AG04450 (cell line): Measurements from ENCODE around the gene TCF21. TPM values are rescaled to one million over a fixed set of nuclear protein-coding genes. Genes with fewer than 3 reads are reported as not detected.
"Not testable (repeated sequence)": the region's sequence is repeated elsewhere in the genome, so short reads cannot be mapped to it uniquely, and the experiment has no call there.

Source experiments
- CTCF ChIA-PET: fragments of 300-600, 350-600 bp; formaldehyde crosslinking; extraction: SDS; loops from one replicate; lab custom pipeline; 2022; ENCODE audit warnings: antibody characterized with exemption, inconsistent platforms; lab: Charles Lee
- POLR2A ChIA-PET: fragments of 350-600 bp; formaldehyde crosslinking; extraction: SDS; loops from one replicate; lab custom pipeline; 2021; ENCODE audit warnings: antibody characterized with exemption, inconsistent platforms; lab: Yijun Ruan, JAX
- DNase-seq: peaks from one replicate; pipeline ENCODE4 v3.0.0-alpha.2; 2011; ENCODE audit warnings: low read depth, low spot score
- H3K27ac ChIP-seq: one replicate; pipeline ENCODE4 v1.5.1; 2012; ENCODE audit warnings: low read depth, low read length, control low read depth
- H3K27me3 ChIP-seq: one replicate; pipeline ENCODE4 v1.6.0; 2012; ENCODE audit warnings: low read length; ENCODE audit not compliant: control insufficient read depth, insufficient read depth
- H3K4me3 ChIP-seq: 2 replicates; pipeline ENCODE4 v1.5.1; 2011; ENCODE audit warnings: mild to moderate bottlenecking, low read depth, low read length, control low read depth
- H3K9me3 ChIP-seq: 2 replicates; pipeline ENCODE4 v1.5.1; 2012; ENCODE audit warnings: low read length; ENCODE audit not compliant: control insufficient read depth, insufficient read depth
- polyA plus RNA-seq: library from polyadenylated mRNA; depleted of rRNA; stranded (reverse); fragments of >200 nt; gene quantifications from 2 replicates; pipeline ENCODE4 v1.2.3, GENCODE V29; 2011
- TF ChIP-seq, protein P1 (sequence below): IDR thresholded peaks from 2 replicates; pipeline ENCODE4 v1.5.1; 2011; ENCODE audit warnings: low read depth, low read length, control low read depth, inconsistent platforms

TCF21 gene
- polyA plus RNA-seq, 1 experiment = 30.7 TPM

DNA sequence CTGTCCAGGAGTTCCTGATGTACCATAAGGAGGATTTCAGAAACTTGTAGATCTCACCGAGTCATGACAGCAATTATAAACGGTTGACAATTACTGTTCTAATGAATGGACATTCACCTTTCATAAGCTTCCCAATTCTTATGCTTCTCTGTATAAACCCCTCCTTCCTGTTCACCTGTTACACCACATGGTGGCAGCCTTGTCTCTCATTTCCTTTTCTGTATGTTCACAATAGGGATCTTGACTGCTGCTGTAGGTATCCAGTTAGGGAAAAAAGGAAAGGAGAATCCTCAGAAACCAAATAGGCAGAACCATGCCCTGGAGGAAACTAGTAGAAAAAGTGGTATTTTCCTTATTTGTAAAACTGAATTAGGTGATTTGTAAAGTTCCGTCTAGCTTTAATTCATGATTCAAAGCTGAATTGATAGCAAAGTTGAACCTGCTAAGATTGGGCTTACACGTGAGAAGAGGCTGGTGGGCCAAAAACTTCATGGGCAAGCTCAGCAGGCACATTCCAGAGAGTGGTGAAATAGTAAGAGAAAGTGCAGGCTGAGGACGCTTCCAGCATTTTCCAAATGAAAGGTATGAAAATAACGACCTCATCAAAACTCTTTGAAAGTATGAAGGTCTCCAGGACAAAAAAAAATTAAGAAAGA is 35.2 kb downstream of the TCF21 start:
- POLR2A ChIA-PET = interaction anchor here (1.2 kb wide), 1 partner anchor 173 kb away, joined by 7 read pairs; no protein-coding TSS in a partner anchor
- Histone ChIP-seq H3K27ac (no peak overlapping the region), H3K4me3 (no peak overlapping the region), H3K27me3 (no peaks in the 10 kb centered on the region), H3K9me3 (no peaks in the 10 kb centered on the region)
- TF ChIP-seq, protein P1, sequence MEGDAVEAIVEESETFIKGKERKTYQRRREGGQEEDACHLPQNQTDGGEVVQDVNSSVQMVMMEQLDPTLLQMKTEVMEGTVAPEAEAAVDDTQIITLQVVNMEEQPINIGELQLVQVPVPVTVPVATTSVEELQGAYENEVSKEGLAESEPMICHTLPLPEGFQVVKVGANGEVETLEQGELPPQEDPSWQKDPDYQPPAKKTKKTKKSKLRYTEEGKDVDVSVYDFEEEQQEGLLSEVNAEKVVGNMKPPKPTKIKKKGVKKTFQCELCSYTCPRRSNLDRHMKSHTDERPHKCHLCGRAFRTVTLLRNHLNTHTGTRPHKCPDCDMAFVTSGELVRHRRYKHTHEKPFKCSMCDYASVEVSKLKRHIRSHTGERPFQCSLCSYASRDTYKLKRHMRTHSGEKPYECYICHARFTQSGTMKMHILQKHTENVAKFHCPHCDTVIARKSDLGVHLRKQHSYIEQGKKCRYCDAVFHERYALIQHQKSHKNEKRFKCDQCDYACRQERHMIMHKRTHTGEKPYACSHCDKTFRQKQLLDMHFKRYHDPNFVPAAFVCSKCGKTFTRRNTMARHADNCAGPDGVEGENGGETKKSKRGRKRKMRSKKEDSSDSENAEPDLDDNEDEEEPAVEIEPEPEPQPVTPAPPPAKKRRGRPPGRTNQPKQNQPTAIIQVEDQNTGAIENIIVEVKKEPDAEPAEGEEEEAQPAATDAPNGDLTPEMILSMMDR = peak; percentile 88
- peak; percentile 59 for DNase-seq
- CTCF ChIA-PET = interaction anchor here (0.5 to 12.5 kb wide), 57 partner anchors 9 to 1098 kb away, joined by 3 to 744 read pairs (median 4); no protein-coding TSS in a partner anchor

DNA sequence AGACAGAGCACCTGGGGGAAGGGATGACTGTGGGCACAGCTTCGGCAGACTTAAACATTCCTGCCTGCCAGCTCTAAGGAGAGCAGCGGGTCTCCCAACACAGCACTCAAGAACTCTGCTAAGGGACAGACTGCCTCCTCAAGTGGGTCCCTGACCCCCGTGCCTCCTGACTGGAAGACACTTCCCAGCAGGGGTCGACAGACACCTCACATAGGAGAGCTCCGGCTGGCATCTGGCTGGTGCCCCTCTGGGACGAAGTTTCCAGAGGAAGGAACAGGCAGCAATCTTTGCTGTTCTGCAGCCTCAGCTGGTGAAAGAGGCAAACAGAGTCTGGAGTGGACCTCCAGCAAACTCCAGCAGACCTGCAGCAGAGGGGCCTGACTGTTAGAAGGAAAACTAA is 42.3 kb downstream of the TCF21 start:
- DNase-seq, POLR2A ChIA-PET, H3K9me3 ChIP-seq, H3K27me3 ChIP-seq, H3K27ac ChIP-seq, H3K4me3 ChIP-seq: not testable (repeated sequence)
- CTCF ChIA-PET = interaction anchor here (1.0 to 12.5 kb wide), 4 partner anchors 13 to 168 kb away, joined by 3 to 744 read pairs (median 5); no protein-coding TSS in a partner anchor

DNA sequence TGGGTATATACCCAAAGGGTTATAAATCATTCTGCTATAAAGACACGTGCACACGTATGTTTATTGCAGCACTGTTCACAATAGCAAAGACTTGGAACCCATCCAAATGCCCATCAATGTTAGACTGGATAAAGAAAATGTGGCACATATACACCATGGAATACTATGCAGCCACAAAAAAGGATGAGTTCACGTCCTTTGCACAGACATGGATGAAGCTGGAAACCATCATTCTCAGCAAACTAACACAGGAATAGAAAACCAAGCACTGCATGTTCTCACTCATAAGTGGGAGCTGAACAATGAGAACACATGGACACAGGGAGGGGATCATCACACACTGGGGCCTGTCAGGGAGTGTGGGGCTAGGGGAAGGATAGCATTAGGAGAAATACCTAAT is 47.4 kb downstream of the TCF21 start:
- POLR2A ChIA-PET, DNase-seq, H3K9me3 ChIP-seq, H3K27me3 ChIP-seq, H3K4me3 ChIP-seq, H3K27ac ChIP-seq: not testable (repeated sequence)
- CTCF ChIA-PET = interaction anchor here (0.6 to 2.8 kb wide), 3 partner anchors 37 to 160 kb away, joined by 3 to 11 read pairs (median 5); no protein-coding TSS in a partner anchor

DNA sequence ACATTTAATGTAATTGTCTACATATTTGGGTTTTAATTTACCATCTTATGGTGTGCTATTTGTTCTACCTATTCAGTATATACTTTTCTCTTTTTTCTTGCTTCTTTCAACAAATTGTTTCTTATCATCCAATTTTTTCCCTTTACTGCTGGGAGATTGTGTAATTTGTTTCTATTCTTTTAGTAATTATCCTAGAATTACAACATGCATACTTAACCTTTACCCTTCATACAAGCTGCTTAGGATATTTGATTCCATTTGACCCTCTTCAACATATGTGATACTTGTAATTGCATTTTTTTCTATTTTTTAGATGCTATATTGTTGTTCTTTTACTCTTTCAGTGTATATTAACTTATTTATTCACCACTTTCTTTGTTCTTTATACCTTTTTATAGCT is 49.0 kb downstream of the TCF21 start:
- Histone ChIP-seq H3K9me3 (no peaks in the 10 kb centered on the region), H3K27ac (no peak overlapping the region), H3K27me3 (no peaks in the 10 kb centered on the region), H3K4me3 (no peak overlapping the region)
- DNase-seq = no peak
- CTCF ChIA-PET = interaction anchor here (0.7 to 2.8 kb wide), 6 partner anchors 13 to 159 kb away, joined by 4 to 12 read pairs (median 6); no protein-coding TSS in a partner anchor
- POLR2A ChIA-PET = interaction anchor here (0.6 kb wide), 1 partner anchor 174 kb away, joined by 3 read pairs; no protein-coding TSS in a partner anchor
- TF ChIP-seq, protein P1 = no peak

DNA sequence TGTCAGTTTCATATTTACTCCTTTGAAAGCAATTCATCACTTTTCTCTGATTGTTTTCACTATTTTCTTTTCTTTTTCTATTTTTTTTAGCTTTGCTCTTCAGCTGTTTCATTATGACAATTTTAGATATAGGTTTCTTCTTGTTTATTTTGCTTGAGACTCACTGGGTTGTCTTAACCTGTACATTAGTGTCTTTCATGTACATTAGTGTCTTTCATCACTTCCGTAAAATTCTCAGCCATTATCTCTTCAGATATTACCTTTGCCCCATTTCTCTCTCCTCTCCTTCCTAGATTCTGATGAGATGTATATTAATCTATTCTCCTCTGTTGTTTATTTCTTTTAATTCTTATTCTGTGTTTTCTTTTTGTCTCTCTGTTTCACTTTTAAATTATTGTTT is 49.6 kb downstream of the TCF21 start:
- POLR2A ChIA-PET = no interaction called here
- TF ChIP-seq, protein P1 = no peak
- H3K27me3 ChIP-seq = no peaks in the 10 kb centered on the region
- CTCF ChIA-PET = interaction anchor here (0.6 to 2.8 kb wide), 4 partner anchors 14 to 272 kb away, joined by 4 to 12 read pairs (median 10); no protein-coding TSS in a partner anchor
- no peak overlapping the region for H3K27ac ChIP-seq
- DNase-seq = no peak
- no peaks in the 10 kb centered on the region for H3K9me3 ChIP-seq
- H3K4me3 ChIP-seq = no peak overlapping the region
